PC-3 (cell line): ENCODE measurements around the gene GINS2. TPM values are rescaled to one million over a fixed set of nuclear protein-coding genes. Genes with fewer than 3 reads are reported as not detected.

Experiments used
- ATAC-seq: fragments of 200-7000 bp; cut with Tn5 transposase; 2 replicates; pipeline ENCODE4 v1.9.1; 2020; ENCODE audit warnings: mild to moderate bottlenecking, moderate library complexity
- BruUV-seq: library from RNA; stranded (reverse); fragments of 400-500 nt; replicated peaks from 2 replicates; lab custom pipeline; 2021; lab: Mats Ljungman, UMichigan
- CTCF ChIA-PET: fragments of 300-600 bp; sonication (Branson Sonifier 250); formaldehyde crosslinking; loops from one replicate; lab custom pipeline; 2022; ENCODE audit warnings: antibody characterized with exemption; lab: Charles Lee
- POLR2A ChIA-PET: fragments of 300-600 bp; sonication (Branson Sonifier 250); formaldehyde crosslinking; loops from one replicate; lab custom pipeline; 2022; ENCODE audit warnings: antibody characterized with exemption; ENCODE audit not compliant: unreplicated experiment; lab: Charles Lee
- DNase-seq: peaks from one replicate; pipeline ENCODE4 v3.0.0-alpha.2; 2015
- H2AFZ ChIP-seq: fragments of 300-600 bp; sonication (generic); 2 replicates; pipeline ENCODE4 v1.6.0; 2016; ENCODE audit warnings: antibody characterized with exemption, low read length
- H3F3A ChIP-seq: fragments of 300-600 bp; sonication (generic); one replicate; pipeline ENCODE4 v1.6.0; 2017; ENCODE audit warnings: antibody characterized with exemption, low read length, control low read depth, mild to moderate bottlenecking; ENCODE audit not compliant: unreplicated experiment
- H3K27ac ChIP-seq: fragments of 300-600 bp; sonication (generic); 2 replicates; pipeline ENCODE4 v1.5.1; 2016; ENCODE audit warnings: mild to moderate bottlenecking, low read length
- H3K27me3 ChIP-seq: fragments of 300-600 bp; sonication (generic); 2 replicates; pipeline ENCODE4 v1.6.1; 2016; ENCODE audit warnings: low read length, mixed read lengths
- H3K36me3 ChIP-seq: fragments of 300-600 bp; sonication (generic); 2 replicates; pipeline ENCODE4 v1.6.1; 2016; ENCODE audit warnings: low read depth, mixed run types, low read length, mixed read lengths
- H3K4me1 ChIP-seq: fragments of 300-600 bp; sonication (generic); 2 replicates; pipeline ENCODE4 v1.5.1; 2016; ENCODE audit warnings: low read length; ENCODE audit not compliant: insufficient read depth
- H3K4me2 ChIP-seq: fragments of 300-600 bp; sonication (generic); 2 replicates; pipeline ENCODE4 v1.6.0; 2016; ENCODE audit warnings: low read length
- H3K4me3 ChIP-seq: fragments of 300-600 bp; sonication (generic); 2 replicates; pipeline ENCODE4 v1.5.1; 2016; ENCODE audit warnings: mild to moderate bottlenecking, low read length, mixed read lengths
- H3K79me2 ChIP-seq: fragments of 300-600 bp; sonication (generic); 2 replicates; pipeline ENCODE4 v1.6.1; 2017; ENCODE audit warnings: low read length, mixed read lengths
- H3K9ac ChIP-seq: fragments of 300-600 bp; sonication (generic); 2 replicates; pipeline ENCODE4 v1.6.0; 2016; ENCODE audit warnings: mild to moderate bottlenecking, low read length
- H3K9me2 ChIP-seq: fragments of 300-600 bp; sonication (generic); replicated peaks from 2 replicates; pipeline ENCODE4 v1.6.1; 2016; ENCODE audit warnings: mixed run types, low read length, mixed read lengths
- H3K9me3 ChIP-seq: fragments of 300-600 bp; sonication (generic); 2 replicates; pipeline ENCODE4 v1.6.1; 2016; ENCODE audit warnings: low read length, mixed read lengths
- H4K20me1 ChIP-seq: fragments of 300-600 bp; sonication (generic); 2 replicates; pipeline ENCODE4 v1.6.1; 2016; ENCODE audit warnings: low read length, mixed read lengths
- CTCF ChIP-seq: fragments of 300-600 bp; sonication (generic); conservative IDR thresholded peaks from 2 replicates; pipeline ENCODE4 v1.5.1; 2017; ENCODE audit warnings: antibody characterized with exemption, low read depth, mild to moderate bottlenecking, low read length
- EZH2 ChIP-seq: fragments of 300-600 bp; sonication (generic); IDR thresholded peaks from one replicate; pipeline ENCODE4 v1.6.1; 2017; ENCODE audit warnings: antibody characterized with exemption, mild to moderate bottlenecking, low read length; ENCODE audit not compliant: unreplicated experiment
- EZH2phosphoT487 ChIP-seq: fragments of 300-600 bp; sonication (generic); IDR thresholded peaks from 2 replicates; pipeline ENCODE4 v1.6.1; 2018; ENCODE audit warnings: mild to moderate bottlenecking, antibody characterized with exemption, low read length, borderline replicate concordance
- intact Hi-C: fragments of 100-400 bp; cut with micrococcal nuclease; formaldehyde crosslinking; loops from 2 replicates; pipeline ENCODE4 v1.9.0; 2023
- total RNA-seq: library from RNA; depleted of rRNA; stranded (reverse); fragments of >200 nt; gene quantifications from 2 replicates; pipeline ENCODE4 v1.2.3, GENCODE V29; 2014

Gene GINS2
- total RNA-seq, 1 experiment from 2014 or later: 28.7 TPM

DNA sequence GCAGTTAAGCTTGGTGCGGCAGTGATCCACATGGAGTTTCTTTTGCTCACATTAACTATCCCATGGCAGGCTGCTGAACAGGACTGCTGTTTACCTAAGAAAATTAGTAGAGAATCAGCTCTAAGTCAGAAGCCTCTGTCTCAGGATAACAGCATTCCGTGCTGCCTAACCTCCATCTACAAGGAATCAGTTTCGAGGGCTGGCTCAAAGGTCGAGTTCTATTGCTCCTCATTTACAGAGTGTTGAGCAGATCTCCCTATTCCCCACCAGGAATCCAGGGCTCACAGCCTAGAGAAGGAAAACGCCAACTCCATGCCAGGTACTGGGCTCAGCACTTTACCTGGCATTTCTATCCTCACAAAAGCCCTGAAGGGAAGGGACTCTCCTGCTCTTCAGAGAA is 9.9 kb downstream of the GINS2 start:
- Histone ChIP-seq H3K9ac (no peak overlapping the region), H3F3A (no peaks in the 10 kb centered on the region), H3K9me2 (no peaks in the 10 kb centered on the region), H3K79me2 (no peaks in the 10 kb centered on the region), H3K27me3 (no peaks in the 10 kb centered on the region), H3K9me3 (no peaks in the 10 kb centered on the region), H2AFZ (no peak overlapping the region), H3K4me1 (no peaks in the 10 kb centered on the region), H3K27ac (no peak overlapping the region), H3K36me3 (peaks cover 27% of the 10 kb centered on the region), H3K4me3 (no peak overlapping the region), H3K4me2 (no peak overlapping the region), H4K20me1 (no peaks in the 10 kb centered on the region)
- ATAC-seq (no peak), DNase-seq (no peak)
- POLR2A ChIA-PET: interaction anchor here (0.7 kb wide), 1 partner anchor 55 kb away, joined by 4 read pairs; no protein-coding TSS in a partner anchor
- BruUV-seq: no TSS peak
- no peak for TF ChIP-seq EZH2
- no peak for TF ChIP-seq EZH2phosphoT487
- intact Hi-C loops: loop anchor here (5.0 kb wide), 1 partner anchor 83 kb away; no protein-coding TSS in a partner anchor
- CTCF ChIA-PET: no interaction called here

DNA sequence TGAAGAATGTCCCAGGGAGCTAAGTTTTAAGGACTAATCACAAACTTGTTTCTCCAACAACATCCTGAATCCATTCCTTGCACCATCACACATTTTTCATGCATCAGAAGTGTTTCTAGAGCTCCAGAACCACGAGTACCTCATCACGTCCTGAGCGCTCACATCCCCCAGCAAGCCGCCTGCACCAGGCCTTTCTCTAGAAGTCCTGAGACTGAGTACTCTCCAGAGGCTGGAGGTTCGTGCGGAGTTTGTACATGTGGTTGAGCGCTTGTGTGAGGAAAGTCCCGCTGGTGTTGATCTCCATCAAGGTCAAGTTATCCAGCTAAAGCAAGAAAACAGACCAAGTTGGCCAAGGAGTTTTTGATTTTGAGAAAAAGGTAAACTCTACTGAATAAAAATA is 10.7 kb downstream of the GINS2 start:
- no peak for DNase-seq
- Histone ChIP-seq H3K9me3 (no peaks in the 10 kb centered on the region), H3K4me3 (no peak overlapping the region), H3K36me3 (peaks cover 31% of the 10 kb centered on the region), H3K27ac (no peak overlapping the region), H3K27me3 (no peaks in the 10 kb centered on the region), H3F3A (no peaks in the 10 kb centered on the region), H3K79me2 (no peaks in the 10 kb centered on the region), H2AFZ (no peak overlapping the region), H3K4me1 (no peaks in the 10 kb centered on the region), H4K20me1 (no peaks in the 10 kb centered on the region), H3K9ac (no peak overlapping the region), H3K4me2 (no peak overlapping the region), H3K9me2 (no peaks in the 10 kb centered on the region)
- intact Hi-C loops: loop anchor here (5.0 kb wide), 1 partner anchor 84 kb away; no protein-coding TSS in a partner anchor
- ChIA-PET POLR2A (no interaction called here), CTCF (no interaction called here)
- TF ChIP-seq EZH2 (no peak), EZH2phosphoT487 (no peak), CTCF (no peak)
- TSS peak; percentile 1 for BruUV-seq
- no peak for ATAC-seq

DNA sequence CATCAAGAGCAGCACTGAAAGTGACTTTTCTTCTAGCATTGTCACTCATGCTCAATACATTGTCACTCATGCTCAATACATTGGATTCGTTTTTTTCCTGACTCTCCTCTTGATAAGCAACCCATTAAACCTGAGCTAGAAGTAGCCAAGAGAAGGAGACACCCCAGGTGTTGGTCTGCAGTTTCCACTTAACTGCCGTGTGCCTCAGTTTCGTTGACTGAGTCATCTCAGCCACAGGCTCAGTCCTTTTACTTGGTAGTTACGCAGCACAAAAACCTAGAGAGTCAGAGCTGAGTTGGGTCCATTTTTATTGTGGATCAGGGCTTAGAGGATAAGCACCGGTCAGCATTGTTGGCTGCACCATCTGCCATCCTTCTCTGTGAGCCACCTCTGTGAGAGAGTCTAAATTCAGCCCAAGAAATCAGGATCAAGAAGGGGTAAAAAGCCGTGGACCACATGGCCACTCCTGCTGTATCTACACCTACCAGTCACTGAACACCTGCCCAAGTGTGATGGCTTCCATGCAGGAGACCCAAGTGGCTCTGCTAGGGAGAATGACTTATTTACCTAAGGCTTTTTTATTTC is 11.3 kb downstream of the GINS2 start:
- ChIA-PET POLR2A (no interaction called here), CTCF (no interaction called here)
- H3K9ac ChIP-seq: no peak overlapping the region
- BruUV-seq: no TSS peak
- H2AFZ ChIP-seq: no peak overlapping the region
- no peak for TF ChIP-seq CTCF
- TF ChIP-seq EZH2: no peak
- TF ChIP-seq EZH2phosphoT487: no peak
- H3K27me3 ChIP-seq: no peaks in the 10 kb centered on the region
- H3K4me2 ChIP-seq: no peak overlapping the region
- H3K27ac ChIP-seq: no peak overlapping the region
- intact Hi-C loops: loop anchor here (5.0 kb wide), 1 partner anchor 85 kb away; no protein-coding TSS in a partner anchor
- DNase-seq (no peak), ATAC-seq (no peak)
- no peaks in the 10 kb centered on the region for H3K79me2 ChIP-seq
- H3K4me3 ChIP-seq: no peak overlapping the region
- no peaks in the 10 kb centered on the region for H4K20me1 ChIP-seq
- H3F3A ChIP-seq: no peaks in the 10 kb centered on the region
- peaks cover 31% of the 10 kb centered on the region for H3K36me3 ChIP-seq
- H3K9me3 ChIP-seq: no peaks in the 10 kb centered on the region
- H3K4me1 ChIP-seq: no peaks in the 10 kb centered on the region
- H3K9me2 ChIP-seq: no peaks in the 10 kb centered on the region
